Measurements from ENCODE around the gene KCNK5. TPM values are rescaled to one million over a fixed set of nuclear protein-coding genes. Genes with fewer than 3 reads are reported as not detected.

The KCNK5 gene
- total RNA-seq, 1 donor from 2014 or later = 0.26 TPM

DNA sequence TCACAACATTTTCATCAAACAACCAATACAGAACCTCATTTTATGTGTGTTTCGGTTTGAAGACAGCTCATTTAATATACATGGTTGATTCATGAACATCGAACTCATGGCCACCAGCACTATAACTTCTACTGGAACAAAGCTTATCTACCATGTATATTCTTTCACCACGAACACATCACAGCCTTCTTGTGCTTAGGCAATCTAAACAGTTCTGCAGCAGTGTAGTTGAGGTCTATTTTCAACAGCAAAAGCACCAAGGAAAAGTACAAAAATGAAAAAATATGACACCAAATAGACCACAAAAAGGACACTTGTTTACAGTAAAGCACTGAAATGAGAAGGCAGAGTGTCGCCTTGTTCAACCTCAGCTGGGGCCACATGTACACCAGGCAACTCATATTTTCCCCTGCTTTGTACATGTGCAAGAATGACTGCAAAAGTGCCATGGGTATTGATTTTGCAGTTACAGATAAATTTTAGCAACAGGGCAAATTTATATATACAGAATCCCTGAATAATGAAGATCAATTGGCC, 25.8 kb upstream of the KCNK5 start:
- Histone ChIP-seq H3K36me3 (ENCODE audit: control insufficient read depth, insufficient read depth, low read length) (no peaks in the 10 kb centered on the region), H3K4me3 (ENCODE audit: low read depth, low read length) (no peak overlapping the region), H3K27me3 (ENCODE audit: control insufficient read depth, insufficient read depth, low read length) (no peaks in the 10 kb centered on the region)
- no peak for DNase-seq (ENCODE audit: low read depth)
- TF ChIP-seq, protein P1, sequence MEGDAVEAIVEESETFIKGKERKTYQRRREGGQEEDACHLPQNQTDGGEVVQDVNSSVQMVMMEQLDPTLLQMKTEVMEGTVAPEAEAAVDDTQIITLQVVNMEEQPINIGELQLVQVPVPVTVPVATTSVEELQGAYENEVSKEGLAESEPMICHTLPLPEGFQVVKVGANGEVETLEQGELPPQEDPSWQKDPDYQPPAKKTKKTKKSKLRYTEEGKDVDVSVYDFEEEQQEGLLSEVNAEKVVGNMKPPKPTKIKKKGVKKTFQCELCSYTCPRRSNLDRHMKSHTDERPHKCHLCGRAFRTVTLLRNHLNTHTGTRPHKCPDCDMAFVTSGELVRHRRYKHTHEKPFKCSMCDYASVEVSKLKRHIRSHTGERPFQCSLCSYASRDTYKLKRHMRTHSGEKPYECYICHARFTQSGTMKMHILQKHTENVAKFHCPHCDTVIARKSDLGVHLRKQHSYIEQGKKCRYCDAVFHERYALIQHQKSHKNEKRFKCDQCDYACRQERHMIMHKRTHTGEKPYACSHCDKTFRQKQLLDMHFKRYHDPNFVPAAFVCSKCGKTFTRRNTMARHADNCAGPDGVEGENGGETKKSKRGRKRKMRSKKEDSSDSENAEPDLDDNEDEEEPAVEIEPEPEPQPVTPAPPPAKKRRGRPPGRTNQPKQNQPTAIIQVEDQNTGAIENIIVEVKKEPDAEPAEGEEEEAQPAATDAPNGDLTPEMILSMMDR (IDR thresholded peaks at IDR 0.05; ENCODE audit: insufficient read depth, low read length, severe bottlenecking) = no peak
- FAIRE-seq = no peak

- TF ChIP-seq, protein P1 (IDR thresholded peaks at IDR 0.05; ENCODE audit: insufficient read depth, low read length, severe bottlenecking) = no peak
- no peak for FAIRE-seq
- no peaks in the 10 kb centered on the region for H3K36me3 ChIP-seq (ENCODE audit: control insufficient read depth, insufficient read depth, low read length)
- peak; percentile 13 for DNase-seq (ENCODE audit: low read depth)
- H3K4me3 ChIP-seq (ENCODE audit: low read depth, low read length) = no peak overlapping the region
- H3K27me3 ChIP-seq (ENCODE audit: control insufficient read depth, insufficient read depth, low read length) = no peaks in the 10 kb centered on the region
These were observed 22.1 kb upstream of the KCNK5 start for GRCh38 chr6:39251406-39251805.

GRCh38 chr6:39250507-39250906, 21.2 kb upstream of the KCNK5 start:
- DNase-seq (ENCODE audit: low read depth) (no peak), FAIRE-seq (no peak)
- no peak overlapping the region for H3K4me3 ChIP-seq (ENCODE audit: low read depth, low read length)
- H3K36me3 ChIP-seq (ENCODE audit: control insufficient read depth, insufficient read depth, low read length) = no peaks in the 10 kb centered on the region
- TF ChIP-seq, protein P1 (IDR thresholded peaks at IDR 0.05; ENCODE audit: insufficient read depth, low read length, severe bottlenecking) = no peak
- no peaks in the 10 kb centered on the region for H3K27me3 ChIP-seq (ENCODE audit: control insufficient read depth, insufficient read depth, low read length)

DNA sequence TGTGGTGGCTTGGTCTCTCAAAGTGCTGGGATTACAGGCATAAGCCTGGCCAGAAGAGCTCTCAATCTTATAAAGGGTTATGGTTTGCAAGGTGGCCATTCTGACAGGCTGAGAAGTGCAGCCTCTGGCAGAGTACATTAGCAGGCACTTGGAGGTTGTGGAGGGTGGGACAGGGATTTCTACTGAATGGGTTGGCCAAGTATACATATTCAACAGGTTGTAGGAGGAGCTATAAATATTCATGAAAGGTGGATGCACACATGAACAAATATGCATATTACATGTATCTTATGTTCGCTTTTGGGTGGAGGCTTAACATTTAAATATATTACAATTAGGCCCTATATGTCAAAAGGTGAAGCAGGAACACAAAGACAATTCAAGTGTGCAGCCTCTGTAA, 20.0 kb upstream of the KCNK5 start:
- no peaks in the 10 kb centered on the region for H3K36me3 ChIP-seq (ENCODE audit: control insufficient read depth, insufficient read depth, low read length)
- H3K27me3 ChIP-seq (ENCODE audit: control insufficient read depth, insufficient read depth, low read length) = no peaks in the 10 kb centered on the region

DNA sequence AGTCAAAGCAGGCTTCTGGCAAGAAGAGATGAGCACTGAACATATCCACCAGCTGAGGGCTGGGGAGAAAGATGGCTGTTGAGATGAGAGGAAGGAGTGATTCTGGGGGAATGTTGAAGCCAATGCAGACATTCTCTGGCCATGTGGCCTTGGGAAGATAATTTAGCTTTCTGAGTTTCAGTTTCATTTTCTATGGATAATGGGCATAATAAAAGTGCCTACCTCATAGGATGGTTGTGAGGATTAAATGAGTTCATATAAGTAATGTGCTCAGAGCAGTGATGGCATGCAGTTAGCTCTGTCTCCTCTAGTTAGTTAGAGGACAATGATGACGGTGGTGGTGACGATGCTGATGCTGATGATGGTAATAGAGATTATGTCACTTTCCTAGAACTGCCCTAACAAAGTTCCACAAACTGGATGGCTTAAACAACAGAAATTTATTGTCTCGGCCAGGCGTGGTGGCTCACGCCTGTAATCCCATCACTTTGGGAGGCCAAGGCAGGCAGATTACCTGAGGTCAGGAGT, 18.5 kb upstream of the KCNK5 start:
- TF ChIP-seq, protein P1 (IDR thresholded peaks at IDR 0.05; ENCODE audit: insufficient read depth, low read length, severe bottlenecking) = no peak
- FAIRE-seq (peak; percentile 28), DNase-seq (ENCODE audit: low read depth) (no peak)
- H3K36me3 ChIP-seq (ENCODE audit: control insufficient read depth, insufficient read depth, low read length) = no peaks in the 10 kb centered on the region
- H3K27me3 ChIP-seq (ENCODE audit: control insufficient read depth, insufficient read depth, low read length) = no peaks in the 10 kb centered on the region
- H3K4me3 ChIP-seq (ENCODE audit: low read depth, low read length) = no peak overlapping the region

More for the DNA sequence above, 20.0 kb upstream of the KCNK5 start:
- no peak overlapping the region for H3K4me3 ChIP-seq (ENCODE audit: low read depth, low read length)
- DNase-seq (ENCODE audit: low read depth) = no peak
- FAIRE-seq = no peak
- TF ChIP-seq, protein P1 (IDR thresholded peaks at IDR 0.05; ENCODE audit: insufficient read depth, low read length, severe bottlenecking) = no peak

DNA sequence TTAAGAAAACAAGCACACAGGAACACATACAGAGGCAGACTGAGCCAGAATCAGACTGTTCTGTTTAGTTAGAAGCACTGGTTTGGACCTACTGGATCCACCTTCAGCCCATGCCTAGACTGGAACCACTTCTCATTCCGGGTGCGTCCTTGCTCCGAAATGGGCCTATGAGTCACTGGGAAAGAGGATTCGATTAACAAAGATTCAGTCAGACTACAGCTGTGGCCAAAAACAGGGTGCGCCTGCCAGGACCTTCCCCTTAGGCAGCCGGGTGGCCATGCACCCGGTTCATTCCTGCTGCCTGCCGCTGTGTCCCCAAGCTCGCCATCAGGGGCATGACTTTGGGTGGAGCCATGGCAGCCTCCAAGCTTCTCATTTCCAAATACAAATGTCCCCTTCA, 14.5 kb upstream of the KCNK5 start:
- no peaks in the 10 kb centered on the region for H3K36me3 ChIP-seq (ENCODE audit: control insufficient read depth, insufficient read depth, low read length)
- FAIRE-seq (no peak), DNase-seq (ENCODE audit: low read depth) (no peak)
- H3K27me3 ChIP-seq (ENCODE audit: control insufficient read depth, insufficient read depth, low read length) = no peaks in the 10 kb centered on the region
- H3K4me3 ChIP-seq (ENCODE audit: low read depth, low read length) = no peak overlapping the region
- TF ChIP-seq, protein P1 (IDR thresholded peaks at IDR 0.05; ENCODE audit: insufficient read depth, low read length, severe bottlenecking) = no peak
